Stimulated activated CD4-positive, alpha-beta T cell treated with anti-CD3 and anti-CD28 coated beads, TNF-alpha, amount 100 ng/mL, for 48 hours (primary cell): ENCODE data around the gene ARHGAP5.

Experiments
- DNase-seq, 3 donors: peaks; one replicate each; pipeline ENCODE4 v3.0.0-alpha.2; 2020; ENCODE audit warnings: low read depth in 3 of 3

ARHGAP5 gene

GRCh38 chr14:32077081-32078022 is at the start of gene ARHGAP5:
Gene ARHGAP5 (plus strand): TSS chr14:32077304. CDS start chr14:32090670, 13,366 bp downstream.
- peak in 1 of 3 donors; percentile 57 for DNase-seq

- DNase-seq = no peak
These were observed 48.5 kb upstream of the ARHGAP5 start for GRCh38 chr14:32028599-32028998.

- DNase-seq = no peak
These were observed 43.6 kb upstream of the ARHGAP5 start for GRCh38 chr14:32033543-32033942.

- DNase-seq = no peak
These were observed 38.2 kb upstream of the ARHGAP5 start for GRCh38 chr14:32038876-32039275.

- no peak for DNase-seq
These were observed 37.6 kb upstream of the ARHGAP5 start for GRCh38 chr14:32039401-32040030.

- DNase-seq = no peak
These were observed 33.5 kb upstream of the ARHGAP5 start for GRCh38 chr14:32043624-32044023.

- DNase-seq = no peak
These were observed 32.6 kb upstream of the ARHGAP5 start for GRCh38 chr14:32044454-32044853.

GRCh38 chr14:32047791-32048190 is 29.3 kb upstream of the ARHGAP5 start:
- DNase-seq = no peak

- DNase-seq = no peak
These were observed 27.6 kb upstream of the ARHGAP5 start for GRCh38 chr14:32049361-32050088.

GRCh38 chr14:32050878-32051277 is 26.2 kb upstream of the ARHGAP5 start:
- no peak for DNase-seq

- no peak for DNase-seq
These were observed 22.6 kb upstream of the ARHGAP5 start for GRCh38 chr14:32054536-32054935.

GRCh38 chr14:32055175-32055574 is 21.9 kb upstream of the ARHGAP5 start:
- DNase-seq = no peak

GRCh38 chr14:32059702-32060101 is 17.4 kb upstream of the ARHGAP5 start:
- no peak for DNase-seq

GRCh38 chr14:32064931-32065330 is 12.2 kb upstream of the ARHGAP5 start:
- DNase-seq = no peak

- DNase-seq = no peak
These were observed 8.4 kb upstream of the ARHGAP5 start for GRCh38 chr14:32068708-32069107.

- DNase-seq = no peak
These were observed 6.8 kb upstream of the ARHGAP5 start for GRCh38 chr14:32070282-32070681.

- no peak for DNase-seq
These were observed 4.4 kb upstream of the ARHGAP5 start for GRCh38 chr14:32072676-32073075.

- DNase-seq = peak in 1 of 3 donors; percentile 21
These were observed 3.4 kb upstream of the ARHGAP5 start for GRCh38 chr14:32073537-32074189.

GRCh38 chr14:32074887-32075572 is 2.1 kb upstream of the ARHGAP5 start:
- DNase-seq = no peak

- DNase-seq = peak in 2 of 3 donors; percentile 8 to 18
These were observed 1.3 kb upstream of the ARHGAP5 start for GRCh38 chr14:32075672-32076277.
